Neural cell (in vitro differentiated cells): ENCODE results near the gene RPL27A. TPM values are rescaled to one million over a fixed set of nuclear protein-coding genes. Genes with fewer than 3 reads are reported as not detected.

Experiments used
- H2AFZ ChIP-seq: fragments of 200-600, 300-800 bp; sonication (generic), shearing (Covaris generic); 2 replicates; pipeline ENCODE4 v1.6.0; 2014; ENCODE audit warnings: low read depth, mild to moderate bottlenecking, antibody characterized with exemption, low read length, moderate library complexity
- H3F3A ChIP-seq: fragments of 200-600 bp; shearing (Covaris generic); 2 replicates; pipeline ENCODE4 v1.6.1; 2016; ENCODE audit warnings: mild to moderate bottlenecking, moderate library complexity, mixed read lengths, antibody characterized with exemption, low read length; ENCODE audit not compliant: insufficient read depth, poor library complexity, severe bottlenecking
- H3K27ac ChIP-seq: fragments of 200-600, 300-800 bp; sonication (generic), shearing (Covaris generic); 2 replicates; pipeline ENCODE4 v1.5.1; 2014; ENCODE audit warnings: mild to moderate bottlenecking, low read length, moderate library complexity
- H3K27me3 ChIP-seq: fragments of 300-800, 200-600 bp; sonication (generic), shearing (Covaris generic); 2 replicates; pipeline ENCODE4 v1.6.0; 2014; ENCODE audit warnings: mild to moderate bottlenecking, low read depth, low read length, moderate library complexity; ENCODE audit not compliant: insufficient read depth
- H3K36me3 ChIP-seq: fragments of 300-800, 200-600 bp; sonication (generic), shearing (Covaris generic); 2 replicates; pipeline ENCODE4 v1.5.1; 2014; ENCODE audit warnings: mild to moderate bottlenecking, antibody characterized with exemption, low read length, moderate library complexity; ENCODE audit not compliant: insufficient read depth
- H3K4me2 ChIP-seq: fragments of 300-800, 200-600 bp; sonication (generic), shearing (Covaris generic); 2 replicates; pipeline ENCODE4 v1.6.0; 2014; ENCODE audit warnings: mild to moderate bottlenecking, low read length
- H3K4me3 ChIP-seq: fragments of 300-800, 200-600 bp; sonication (generic), shearing (Covaris generic); 2 replicates; pipeline ENCODE4 v1.5.1; 2014; ENCODE audit warnings: mild to moderate bottlenecking, low read length, moderate library complexity
- H3K79me2 ChIP-seq: fragments of 200-600 bp; shearing (Covaris generic); replicated peaks from 2 replicates; pipeline ENCODE4 v1.6.0; 2014; ENCODE audit warnings: mild to moderate bottlenecking, low read length, moderate library complexity; ENCODE audit not compliant: insufficient read depth
- H3K9ac ChIP-seq: fragments of 300-800, 200-600 bp; sonication (generic), shearing (Covaris generic); 2 replicates; pipeline ENCODE4 v1.6.1; 2016; ENCODE audit warnings: mild to moderate bottlenecking, low read length, mixed read lengths
- H3K9me2 ChIP-seq: fragments of 200-600 bp; shearing (Covaris generic); 2 replicates; pipeline ENCODE4 v1.6.1; 2016; ENCODE audit warnings: mild to moderate bottlenecking, low read length, mixed read lengths; ENCODE audit not compliant: insufficient read depth
- H3K9me3 ChIP-seq: fragments of 200-600, 300-800 bp; sonication (generic), shearing (Covaris generic); 2 replicates; pipeline ENCODE4 v1.6.1; 2016; ENCODE audit warnings: mild to moderate bottlenecking, mixed run types, low read length, moderate library complexity, mixed read lengths
- H4K20me1 ChIP-seq: fragments of 200-600 bp; shearing (Covaris generic); 2 replicates; pipeline ENCODE4 v1.6.1; 2016; ENCODE audit warnings: mild to moderate bottlenecking, mixed run types; ENCODE audit not compliant: insufficient read depth
- CTCF ChIP-seq: fragments of 450-650 bp; IDR thresholded peaks from 2 replicates; pipeline ENCODE4 v1.5.1; 2014; ENCODE audit warnings: antibody characterized with exemption, mild to moderate bottlenecking, moderate library complexity; ENCODE audit not compliant: poor library complexity, severe bottlenecking
- EP300 ChIP-seq: fragments of 450-650 bp; conservative IDR thresholded peaks from 2 replicates; pipeline ENCODE4 v1.6.1; 2014; ENCODE audit warnings: antibody characterized with exemption, mild to moderate bottlenecking, moderate library complexity; ENCODE audit not compliant: poor library complexity, severe bottlenecking
- EZH2 ChIP-seq: fragments of 200-600, 300-800 bp; shearing (Covaris generic), sonication (generic); IDR thresholded peaks from 2 replicates; pipeline ENCODE4 v1.6.1; 2014; ENCODE audit warnings: antibody characterized with exemption, low read length, borderline replicate concordance, mild to moderate bottlenecking; ENCODE audit not compliant: insufficient read depth, poor library complexity, severe bottlenecking
- MXI1 ChIP-seq: fragments of 450-650 bp; conservative IDR thresholded peaks from 2 replicates; pipeline ENCODE4 v1.6.1; 2014; ENCODE audit warnings: antibody characterized with exemption, mild to moderate bottlenecking; ENCODE audit not compliant: poor library complexity, severe bottlenecking
- POLR2AphosphoS5 ChIP-seq: IDR thresholded peaks from 2 replicates; pipeline ENCODE4 v1.6.1; 2012
- RAD21 ChIP-seq: fragments of 450-650 bp; conservative IDR thresholded peaks from 2 replicates; pipeline ENCODE4 v1.6.1; 2014; ENCODE audit warnings: antibody characterized with exemption, mild to moderate bottlenecking, moderate library complexity
- REST ChIP-seq: IDR thresholded peaks from 2 replicates; pipeline ENCODE4 v1.6.1; 2012; ENCODE audit warnings: borderline replicate concordance
- SMC3 ChIP-seq: fragments of 450-650 bp; conservative IDR thresholded peaks from 2 replicates; pipeline ENCODE4 v1.6.1; 2014; ENCODE audit warnings: antibody characterized with exemption, mild to moderate bottlenecking, moderate library complexity; ENCODE audit not compliant: poor library complexity
- TAF1 ChIP-seq: IDR thresholded peaks from 2 replicates; pipeline ENCODE4 v1.6.1; 2012; ENCODE audit warnings: low read depth
- polyA plus RNA-seq: library from polyadenylated mRNA; depleted of rRNA; stranded (reverse); fragments of >200 nt; gene quantifications from 2 replicates; pipeline ENCODE4 v1.2.3, GENCODE V29; 2014

The RPL27A gene
- polyA plus RNA-seq, 1 donor from 2014 or later, result 700 TPM

- H3K4me3 ChIP-seq, result no peak overlapping the region
- H3K9me2 ChIP-seq, result no peaks in the 10 kb centered on the region
- H3K36me3 ChIP-seq, result no peaks in the 10 kb centered on the region
- no peaks in the 10 kb centered on the region for H3F3A ChIP-seq
- no peak overlapping the region for H3K4me2 ChIP-seq
- no peak overlapping the region for H2AFZ ChIP-seq
- H3K9me3 ChIP-seq, result no peaks in the 10 kb centered on the region
- no peaks in the 10 kb centered on the region for H4K20me1 ChIP-seq
- no peaks in the 10 kb centered on the region for H3K27me3 ChIP-seq
- no peaks in the 10 kb centered on the region for H3K79me2 ChIP-seq
- no peak overlapping the region for H3K27ac ChIP-seq
- no peak for TF ChIP-seq CTCF
- TF ChIP-seq POLR2AphosphoS5, result no peak
- no peak for TF ChIP-seq TAF1
- no peak for TF ChIP-seq EP300
- TF ChIP-seq MXI1, result no peak
- no peak overlapping the region for H3K9ac ChIP-seq
Observed at GRCh38 chr11:8720868-8721608, 38.4 kb downstream of the RPL27A start.

DNA sequence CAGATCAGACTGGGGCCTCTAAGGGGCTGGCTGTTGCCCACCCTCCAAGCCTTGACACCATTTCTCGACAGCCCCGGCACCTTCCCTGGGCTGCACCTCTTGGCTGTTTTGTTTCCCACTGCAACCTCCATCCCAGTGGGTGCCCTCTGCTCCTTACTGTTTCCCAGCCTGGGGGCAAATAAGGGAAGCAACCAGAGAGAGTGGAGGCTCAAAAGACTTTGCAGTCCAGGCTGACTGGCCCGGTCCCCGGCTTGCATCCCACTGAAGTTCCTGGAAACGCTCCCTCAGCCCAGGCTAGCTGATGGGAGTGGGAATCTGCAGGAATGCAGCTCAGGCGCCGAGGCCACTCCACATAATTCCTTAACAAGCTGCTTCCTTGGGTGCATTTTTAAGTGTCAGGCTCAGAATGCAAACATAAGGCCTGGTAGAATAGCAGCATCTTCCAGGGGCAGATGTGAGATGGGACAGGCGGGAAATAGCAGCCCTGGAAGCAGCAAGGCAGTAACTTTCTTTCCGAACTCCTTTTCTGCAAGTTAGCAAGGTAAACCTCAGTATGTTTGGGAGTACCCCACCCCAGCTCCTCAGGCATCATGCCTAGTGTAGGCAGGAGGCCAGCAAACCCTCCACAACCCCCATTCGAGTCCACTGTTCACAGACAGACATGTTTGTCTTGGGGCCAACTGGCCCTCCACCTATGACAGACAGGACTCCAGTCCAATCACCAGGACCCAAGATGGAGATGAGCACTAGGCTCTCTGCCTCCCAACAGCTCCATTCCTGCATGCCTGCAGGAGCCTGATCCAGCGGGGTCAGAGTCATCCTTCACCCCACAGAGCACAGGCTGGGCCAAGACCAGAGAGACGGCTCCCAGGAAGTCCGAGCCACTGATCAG is 39.3 kb downstream of the RPL27A start:
- Histone ChIP-seq H3K27ac (no peak overlapping the region), H3K79me2 (no peaks in the 10 kb centered on the region), H3K27me3 (no peaks in the 10 kb centered on the region), H3F3A (no peaks in the 10 kb centered on the region), H3K4me3 (no peak overlapping the region), H3K4me2 (no peak overlapping the region), H3K9me2 (no peaks in the 10 kb centered on the region), H2AFZ (no peak overlapping the region), H4K20me1 (no peaks in the 10 kb centered on the region), H3K9ac (no peak overlapping the region), H3K9me3 (no peaks in the 10 kb centered on the region), H3K36me3 (no peaks in the 10 kb centered on the region)
- TF ChIP-seq POLR2AphosphoS5, result no peak
- TF ChIP-seq RAD21, result no peak
- TF ChIP-seq SMC3, result no peak
- no peak for TF ChIP-seq CTCF
- TF ChIP-seq TAF1, result no peak
- TF ChIP-seq MXI1, result no peak
- TF ChIP-seq EZH2, result no peak
- TF ChIP-seq EP300, result no peak
- TF ChIP-seq REST, result no peak
